ENCODE data around the gene DUSP5.

- no peak for TF ChIP-seq CTCF (IDR thresholded peaks at IDR 0.05)
- no peak for TF ChIP-seq EZH2phosphoT487 (IDR thresholded peaks at IDR 0.05)
- no peak for TF ChIP-seq EZH2 (IDR thresholded peaks at IDR 0.05)
These were observed 21.8 kb upstream of the DUSP5 start for GRCh38 chr10:110475722-110476515.

Data from neural progenitor cell (in vitro differentiated cells).